ENCODE data around the gene LIFR.

LIFR gene

GRCh38 chr5:38463634-38464521, 92.6 kb downstream of the LIFR start:
- DNase-seq (ENCODE audit: low spot score) = no peak

GRCh38 chr5:38462976-38463633, 93.3 kb downstream of the LIFR start:
- no peak for DNase-seq (ENCODE audit: low spot score)

GRCh38 chr5:38458174-38458573, 98.3 kb downstream of the LIFR start:
- no peak for DNase-seq (ENCODE audit: low spot score)

GRCh38 chr5:38456657-38457399, 99.6 kb downstream of the LIFR start:
- DNase-seq (ENCODE audit: low spot score) = no peak

- no peak for DNase-seq (ENCODE audit: low spot score)
Measured at GRCh38 chr5:38455796-38456330, 100.6 kb downstream of the LIFR start.

GRCh38 chr5:38453921-38454320, 102.5 kb downstream of the LIFR start:
- DNase-seq (ENCODE audit: low spot score) = no peak

- DNase-seq (ENCODE audit: low spot score) = peak; percentile 47
Measured at GRCh38 chr5:38453506-38453905, 102.9 kb downstream of the LIFR start.

GRCh38 chr5:38452201-38452600, 104.2 kb downstream of the LIFR start:
- no peak for DNase-seq (ENCODE audit: low spot score)

- no peak for DNase-seq (ENCODE audit: low spot score)
Measured at GRCh38 chr5:38451074-38451725, 105.2 kb downstream of the LIFR start.

GRCh38 chr5:38450627-38451026, 105.8 kb downstream of the LIFR start:
- no peak for DNase-seq (ENCODE audit: low spot score)

- DNase-seq (ENCODE audit: low spot score) = no peak
Measured at GRCh38 chr5:38448568-38449350, 107.7 kb downstream of the LIFR start.

- DNase-seq (ENCODE audit: low spot score) = no peak
Measured at GRCh38 chr5:38447786-38448185, 108.7 kb downstream of the LIFR start.

- no peak for DNase-seq (ENCODE audit: low spot score)
Measured at GRCh38 chr5:38447056-38447455, 109.4 kb downstream of the LIFR start.

GRCh38 chr5:38446029-38446522, 110.4 kb downstream of the LIFR start:
- no peak for DNase-seq (ENCODE audit: low spot score)

- DNase-seq (ENCODE audit: low spot score) = no peak
Measured at GRCh38 chr5:38445374-38446028, 110.9 kb downstream of the LIFR start.

- DNase-seq (ENCODE audit: low spot score) = no peak
Measured at GRCh38 chr5:38443390-38443789, 113.1 kb downstream of the LIFR start.

GRCh38 chr5:38442247-38442573, 114.2 kb downstream of the LIFR start:
- no peak for DNase-seq (ENCODE audit: low spot score)

GRCh38 chr5:38441453-38442246, 114.8 kb downstream of the LIFR start:
- DNase-seq (ENCODE audit: low spot score) = peak; percentile 82

- DNase-seq (ENCODE audit: low spot score) = no peak
Measured at GRCh38 chr5:38438757-38439156, 117.7 kb downstream of the LIFR start.
